ENCODE data around the gene BRI3. TPM values are rescaled to one million over a fixed set of nuclear protein-coding genes. Genes with fewer than 3 reads are reported as not detected.
A peak's percentile ranks its signal among the peaks of the same experiment; 100 is the strongest.

Gene BRI3
- total and polyA plus RNA-seq, 10 donors: 59.3 to 264 (median 177) TPM

GRCh38 chr7:98278936-98279335, 2.5 kb upstream of the BRI3 start:
- Histone ChIP-seq H3K9me3 (no peaks in the 10 kb centered on the region), H3K4me1 (peaks cover 14 to 54% (median 26%) of the 10 kb centered on the region in 6 donors), H3K36me3 (peaks cover 0 to 11% (median 0%) of the 10 kb centered on the region in 6 donors), H3K4me3 (no peak overlapping the region), H3K27me3 (replicated peaks in 1 of 7) (no peaks in the 10 kb centered on the region), H3K27ac (no peak overlapping the region)
- DNase-seq: no peak
- TF ChIP-seq CTCF (IDR thresholded peaks at IDR 0.05 in 8 of 11, conservative IDR thresholded peaks at IDR 0.05 in 3 of 11) (no peak), POLR2A (IDR thresholded peaks at IDR 0.05) (no peak), POLR2AphosphoS5 (IDR thresholded peaks at IDR 0.05) (no peak)
- 77 to 89% (median 86%) methylated on average over 4 of the region's 4 CpGs for WGBS, 5 donors
- intact Hi-C loops (cut with DNase I; ENCODE audit: low total_unique reads): no loop called here

- Histone ChIP-seq H3K36me3 (peaks cover 0 to 24% (median 0%) of the 10 kb centered on the region in 6 donors), H3K4me1 (peaks cover 26 to 64% (median 39%) of the 10 kb centered on the region in 6 donors), H3K4me3 (peak overlapping the region in 6 of 8 donors; percentile 59 to 94 (median 80)), H3K27me3 (replicated peaks in 1 of 7) (no peaks in the 10 kb centered on the region), H3K9me3 (no peaks in the 10 kb centered on the region), H3K27ac (peak overlapping the region in 7 of 8 donors; percentile 86 to 98 (median 93))
- WGBS, 5 donors: 58 to 66% (median 62%) methylated on average over 7 of the region's 7 CpGs
- no peak for DNase-seq
- no peak for TF ChIP-seq CTCF (IDR thresholded peaks at IDR 0.05 in 8 of 11, conservative IDR thresholded peaks at IDR 0.05 in 3 of 11)
- TF ChIP-seq POLR2A (IDR thresholded peaks at IDR 0.05): no peak
- no peak for TF ChIP-seq POLR2AphosphoS5 (IDR thresholded peaks at IDR 0.05)
- intact Hi-C loops (cut with DNase I; ENCODE audit: low total_unique reads): no loop called here
These were observed 1.2 kb upstream of the BRI3 start for GRCh38 chr7:98280296-98280695.

GRCh38 chr7:98281757-98282606, 496 bp downstream of the BRI3 start:
- peak overlapping the region; percentile 60 to 94 (median 80) for H3K4me3 ChIP-seq
- H3K27me3 ChIP-seq (replicated peaks in 1 of 7): no peaks in the 10 kb centered on the region
- WGBS, 5 donors: 0 to 7% (median 5%) methylated on average over 9 to 77 of the region's 77 CpGs
- peak; percentile 95 for DNase-seq
- intact Hi-C loops (cut with DNase I; ENCODE audit: low total_unique reads): no loop called here
- H3K27ac ChIP-seq: peak overlapping the region; percentile 82 to 98 (median 94)
- TF ChIP-seq CTCF (IDR thresholded peaks at IDR 0.05 in 8 of 11, conservative IDR thresholded peaks at IDR 0.05 in 3 of 11) (no peak), POLR2A (IDR thresholded peaks at IDR 0.05) (no peak), POLR2AphosphoS5 (IDR thresholded peaks at IDR 0.05) (no peak)
- peaks cover 41 to 66% (median 56%) of the 10 kb centered on the region in 6 donors for H3K4me1 ChIP-seq
- peaks cover 0 to 41% (median 2%) of the 10 kb centered on the region in 6 donors for H3K36me3 ChIP-seq
- H3K9me3 ChIP-seq: no peaks in the 10 kb centered on the region

- DNase-seq: no peak
- Histone ChIP-seq H3K9me3 (no peaks in the 10 kb centered on the region), H3K27me3 (replicated peaks in 1 of 7) (no peaks in the 10 kb centered on the region), H3K27ac (peak overlapping the region; percentile 27 to 98 (median 94)), H3K4me1 (peaks cover 47 to 71% (median 63%) of the 10 kb centered on the region in 6 donors), H3K36me3 (peaks cover 0 to 49% (median 2%) of the 10 kb centered on the region in 6 donors), H3K4me3 (peak overlapping the region; percentile 60 to 94 (median 80))
- TF ChIP-seq POLR2AphosphoS5 (IDR thresholded peaks at IDR 0.05) (no peak), CTCF (IDR thresholded peaks at IDR 0.05 in 8 of 11, conservative IDR thresholded peaks at IDR 0.05 in 3 of 11) (no peak), POLR2A (IDR thresholded peaks at IDR 0.05) (no peak)
- intact Hi-C loops (cut with DNase I; ENCODE audit: low total_unique reads): no loop called here
- 46 to 65% (median 54%) methylated on average over 16 of the region's 16 CpGs for WGBS, 5 donors
These were observed 1.2 kb downstream of the BRI3 start for GRCh38 chr7:98282703-98283102.

Data from spleen (tissue), 11 donors.